ENCODE results near the gene SFT2D2. TPM values are rescaled to one million over a fixed set of nuclear protein-coding genes. Genes with fewer than 3 reads are reported as not detected.
"Not testable (repeated sequence)": the region's sequence is repeated elsewhere in the genome, so short reads cannot be mapped to it uniquely, and the experiment has no call there.

Gene SFT2D2
- total RNA-seq, result 29.7 and 34.0 TPM in 2 replicates
- polyA plus RNA-seq (2012), result 13.2 TPM

GRCh38 chr1:168225476-168226190 is at the start of gene SFT2D2:
SFT2D2 (plus strand) TSS chr1:168226004; CDS start chr1:168226080, 76 bp downstream.
- DNase-seq (ENCODE audit: low read depth), result peak; percentile 79

DNA sequence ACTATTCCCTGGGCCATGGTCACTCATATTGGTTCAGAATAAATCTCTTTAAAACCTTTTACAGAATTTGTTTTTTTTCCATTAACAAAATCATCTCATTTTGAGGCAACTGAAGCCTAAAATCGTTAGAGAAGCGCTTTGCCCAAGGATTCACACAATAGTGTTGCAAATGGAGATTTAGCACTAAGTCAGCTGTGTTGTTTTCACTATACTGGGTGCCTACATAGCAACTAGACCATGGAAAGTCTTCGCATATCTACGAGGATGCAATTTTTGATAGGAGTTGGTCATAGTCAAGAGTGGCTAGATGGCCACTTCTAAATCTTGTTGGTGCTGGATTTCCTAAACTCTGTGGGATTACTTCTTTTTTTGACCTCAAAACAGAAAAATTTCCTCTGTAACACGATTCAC is 47.6 kb upstream of the SFT2D2 start:
- DNase-seq (ENCODE audit: low read depth), result no peak

GRCh38 chr1:168178638-168179437 is 47.0 kb upstream of the SFT2D2 start, which contains the start of gene TIPRL:
TIPRL (plus strand) TSS chr1:168178962; CDS start chr1:168179078, 116 bp downstream.
- peak; percentile 99 for DNase-seq (ENCODE audit: low read depth)

GRCh38 chr1:168179438-168180147 is 46.2 kb upstream of the SFT2D2 start:
- DNase-seq (ENCODE audit: low read depth), result peak; percentile 23

- DNase-seq (ENCODE audit: low read depth), result no peak
Measured at GRCh38 chr1:168180148-168180524, 45.7 kb upstream of the SFT2D2 start.

DNA sequence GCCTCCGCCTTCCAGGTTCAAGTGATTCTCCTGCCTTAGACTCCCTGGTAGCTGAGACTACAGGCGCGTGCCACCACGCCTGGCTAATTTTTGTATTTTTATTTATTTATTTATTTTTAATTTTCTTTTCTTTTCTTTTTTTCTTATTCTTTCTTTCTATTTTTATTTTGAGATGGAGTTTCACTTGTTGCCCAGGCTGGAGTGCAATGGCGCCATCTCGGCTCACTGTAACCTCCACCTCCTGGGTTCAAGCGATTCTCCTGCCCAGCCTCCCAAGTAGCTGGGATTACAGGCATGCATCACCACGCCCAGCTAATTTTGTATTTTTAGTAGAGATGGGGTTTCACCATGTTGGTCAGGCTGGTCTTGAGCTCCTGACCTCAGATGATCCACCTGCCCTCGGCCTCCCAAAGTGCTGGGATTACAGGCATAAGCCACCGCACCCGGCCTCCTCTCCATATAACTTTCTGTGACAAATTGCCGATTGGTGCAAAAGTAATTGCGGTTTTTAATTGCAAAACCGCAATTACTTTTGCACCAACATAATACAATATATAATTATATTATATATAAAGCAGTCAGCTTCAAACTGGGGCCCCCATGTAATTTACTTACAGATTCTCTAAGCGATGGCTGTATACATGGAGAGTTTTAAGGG is 44.6 kb upstream of the SFT2D2 start:
- DNase-seq (ENCODE audit: low read depth), result peak; percentile 9

GRCh38 chr1:168187177-168187576 is 38.6 kb upstream of the SFT2D2 start:
- no peak for DNase-seq (ENCODE audit: low read depth)

GRCh38 chr1:168190403-168190802 is 35.4 kb upstream of the SFT2D2 start:
- no peak for DNase-seq (ENCODE audit: low read depth)

- DNase-seq (ENCODE audit: low read depth), result no peak
Measured at GRCh38 chr1:168195199-168196135, 30.3 kb upstream of the SFT2D2 start.

DNA sequence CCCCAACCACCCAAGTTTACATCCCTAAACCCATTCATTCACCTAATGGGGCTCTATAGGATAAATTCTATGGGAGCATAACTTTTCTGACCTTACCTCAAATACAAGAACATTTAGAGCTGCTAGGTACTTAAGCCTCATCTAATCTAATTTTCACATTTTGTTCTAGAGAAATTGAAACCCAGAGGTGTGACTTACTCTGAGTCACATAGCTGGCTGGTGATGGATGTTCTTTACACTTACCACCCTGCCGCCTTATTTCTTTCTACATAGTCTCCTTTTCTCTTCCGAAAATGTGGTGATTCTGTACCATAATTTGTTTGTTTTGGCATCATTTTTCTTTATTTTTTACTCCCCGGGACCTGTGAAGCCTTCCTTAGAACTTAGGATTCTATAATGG is 26.7 kb upstream of the SFT2D2 start:
- DNase-seq (ENCODE audit: low read depth), result no peak

- no peak for DNase-seq (ENCODE audit: low read depth)
Measured at GRCh38 chr1:168202941-168203654, 22.7 kb upstream of the SFT2D2 start.

DNA sequence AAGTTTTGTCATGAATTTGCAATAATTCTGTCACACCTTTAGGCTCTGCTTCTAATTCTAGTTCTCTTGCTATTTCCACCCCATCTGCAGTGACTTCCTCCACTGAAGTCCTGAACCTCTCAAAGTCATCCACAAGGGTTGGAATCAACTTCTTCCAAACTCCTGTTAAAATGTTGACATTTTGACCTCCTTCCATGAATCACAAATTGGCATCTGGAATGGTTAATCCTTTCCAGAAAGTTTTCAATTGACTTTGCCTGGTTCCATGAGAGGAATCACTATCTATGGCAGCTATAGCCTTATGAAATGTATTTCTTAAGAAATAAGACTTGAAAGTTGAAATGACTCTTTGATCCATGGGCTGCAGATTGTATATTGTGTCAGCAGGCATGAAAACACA is 19.7 kb upstream of the SFT2D2 start:
- DNase-seq (ENCODE audit: low read depth), result no peak

GRCh38 chr1:168207673-168208072 is 18.1 kb upstream of the SFT2D2 start:
- DNase-seq (ENCODE audit: low read depth), result not testable (repeated sequence)

- no peak for DNase-seq (ENCODE audit: low read depth)
Measured at GRCh38 chr1:168210312-168210711, 15.5 kb upstream of the SFT2D2 start.

DNA sequence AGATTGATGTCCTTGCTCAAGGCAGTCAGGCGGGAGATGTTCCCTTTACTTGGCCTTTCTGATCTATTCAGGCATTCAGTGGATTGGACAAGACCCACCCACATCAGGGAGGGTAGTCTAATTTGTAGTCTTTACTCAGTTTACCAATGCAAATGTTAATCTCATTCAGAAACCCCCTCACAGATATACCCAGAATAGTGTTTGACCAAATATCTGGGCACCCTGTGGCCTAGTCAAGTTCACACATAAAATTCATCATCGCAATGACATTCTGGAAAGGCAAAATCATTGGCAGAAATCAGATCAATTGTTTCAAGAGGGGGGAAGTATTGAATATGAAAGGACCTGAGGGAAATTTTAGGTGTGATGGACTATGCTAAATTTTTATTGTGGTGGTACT is 12.5 kb upstream of the SFT2D2 start:
- no peak for DNase-seq (ENCODE audit: low read depth)

DNA sequence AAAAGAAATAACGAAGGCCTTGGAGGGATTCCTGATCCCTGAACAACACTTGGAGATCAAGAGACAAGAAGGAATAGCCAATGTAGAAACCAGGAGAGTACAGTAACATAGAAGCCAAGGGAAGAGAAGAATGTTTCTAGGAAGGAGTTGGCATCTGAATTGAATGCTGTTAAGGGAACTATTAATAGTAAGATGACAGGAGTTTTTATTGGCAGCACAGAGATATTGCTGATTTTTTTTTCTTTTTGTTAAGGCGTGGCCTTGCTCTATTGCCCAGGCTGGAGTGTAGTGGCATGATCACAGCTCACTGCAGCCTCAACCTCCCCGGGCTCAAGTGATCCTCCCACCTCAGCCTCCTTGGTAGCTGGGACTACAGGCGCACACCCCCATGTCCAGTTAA is 9.6 kb upstream of the SFT2D2 start:
- peak; percentile 29 for DNase-seq (ENCODE audit: low read depth)

DNA sequence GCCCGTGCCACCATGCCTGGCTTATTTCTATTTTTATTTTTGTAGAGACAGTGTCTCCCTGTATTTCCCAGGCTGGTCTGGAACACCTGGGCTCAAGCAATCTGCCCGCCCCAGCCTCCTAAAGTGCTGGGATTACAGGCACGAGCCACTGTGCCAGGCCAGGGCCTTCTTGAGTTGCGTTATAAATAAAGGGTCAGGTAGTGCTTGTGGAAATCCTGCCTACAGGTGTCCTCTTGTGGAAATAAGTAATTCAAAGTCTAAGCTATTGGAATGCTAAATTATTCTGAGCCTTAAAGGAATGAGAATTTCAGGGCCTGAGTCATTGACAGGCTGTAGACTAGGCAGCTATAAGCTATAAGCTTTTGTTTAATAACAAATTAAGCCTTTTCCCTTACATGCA is 8.1 kb upstream of the SFT2D2 start:
- DNase-seq (ENCODE audit: low read depth), result no peak

- no peak for DNase-seq (ENCODE audit: low read depth)
Measured at GRCh38 chr1:168218658-168219057, 7.1 kb upstream of the SFT2D2 start.

GRCh38 chr1:168220470-168220871 is 5.3 kb upstream of the SFT2D2 start:
- no peak for DNase-seq (ENCODE audit: low read depth)

DNA sequence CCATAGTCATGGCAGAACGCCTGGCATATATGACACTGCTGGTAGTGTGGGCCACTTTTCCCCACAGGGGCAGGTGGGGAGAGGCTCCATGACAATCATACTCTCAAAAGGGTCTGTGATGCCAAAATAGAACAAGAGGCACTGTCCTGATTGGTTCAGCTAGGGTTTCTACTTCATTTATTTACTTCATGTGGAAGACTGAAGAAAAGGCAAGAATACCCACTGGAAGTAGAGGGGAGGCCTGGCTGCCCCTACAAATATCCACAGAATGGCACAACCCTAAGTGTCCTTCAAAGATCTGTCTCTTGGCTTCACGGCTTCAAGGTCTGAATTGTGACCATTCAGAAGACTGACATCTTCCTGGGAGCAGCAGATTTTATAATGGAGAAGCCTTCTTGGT is 4.5 kb upstream of the SFT2D2 start:
- DNase-seq (ENCODE audit: low read depth), result no peak

All from myocyte (in vitro differentiated cells).